OCI-LY7 (cell line): ENCODE data around the gene KLHL8.

ENCODE experiments used
- EZH2phosphoT487 ChIP-seq: fragments of 200-600 bp; sonication (generic); IDR thresholded peaks from 2 replicates; pipeline ENCODE4 v1.6.1; 2018; ENCODE audit warnings: low read depth, borderline replicate concordance, mild to moderate bottlenecking, mixed run types, antibody characterized with exemption, low read length, moderate library complexity, mixed read lengths
- TF ChIP-seq, protein P1 (sequence below): fragments of 200-600 bp; sonication (generic); conservative IDR thresholded peaks from 2 replicates; pipeline ENCODE4 v1.5.1; 2014; ENCODE audit warnings: mild to moderate bottlenecking, antibody characterized with exemption, low read length, moderate library complexity, mixed read lengths

GRCh38 chr4:87251106-87251505 is 30.7 kb upstream of the KLHL8 start:
- TF ChIP-seq, protein P1, sequence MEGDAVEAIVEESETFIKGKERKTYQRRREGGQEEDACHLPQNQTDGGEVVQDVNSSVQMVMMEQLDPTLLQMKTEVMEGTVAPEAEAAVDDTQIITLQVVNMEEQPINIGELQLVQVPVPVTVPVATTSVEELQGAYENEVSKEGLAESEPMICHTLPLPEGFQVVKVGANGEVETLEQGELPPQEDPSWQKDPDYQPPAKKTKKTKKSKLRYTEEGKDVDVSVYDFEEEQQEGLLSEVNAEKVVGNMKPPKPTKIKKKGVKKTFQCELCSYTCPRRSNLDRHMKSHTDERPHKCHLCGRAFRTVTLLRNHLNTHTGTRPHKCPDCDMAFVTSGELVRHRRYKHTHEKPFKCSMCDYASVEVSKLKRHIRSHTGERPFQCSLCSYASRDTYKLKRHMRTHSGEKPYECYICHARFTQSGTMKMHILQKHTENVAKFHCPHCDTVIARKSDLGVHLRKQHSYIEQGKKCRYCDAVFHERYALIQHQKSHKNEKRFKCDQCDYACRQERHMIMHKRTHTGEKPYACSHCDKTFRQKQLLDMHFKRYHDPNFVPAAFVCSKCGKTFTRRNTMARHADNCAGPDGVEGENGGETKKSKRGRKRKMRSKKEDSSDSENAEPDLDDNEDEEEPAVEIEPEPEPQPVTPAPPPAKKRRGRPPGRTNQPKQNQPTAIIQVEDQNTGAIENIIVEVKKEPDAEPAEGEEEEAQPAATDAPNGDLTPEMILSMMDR: no peak
- no peak for TF ChIP-seq EZH2phosphoT487
